H1 (cell line): Measurements from ENCODE around the gene VGF. TPM values are rescaled to one million over a fixed set of nuclear protein-coding genes. Genes with fewer than 3 reads are reported as not detected.

Experiments
- BRCA1 ChIP-seq: IDR thresholded peaks from 2 replicates; pipeline ENCODE4 v1.6.1; 2012; ENCODE audit warnings: low read depth, low read length, improper control_type of control experiment
- CBX8 ChIP-seq: fragments of 300-800, 300-1000 bp; sonication (generic); IDR thresholded peaks from 2 replicates; pipeline ENCODE4 v1.7.1; 2016; ENCODE audit warnings: low read depth, low read length, borderline replicate concordance
- E2F6 ChIP-seq: IDR thresholded peaks from 2 replicates; pipeline ENCODE4 v1.6.1; 2012; ENCODE audit warnings: inconsistent platforms
- EGR1 ChIP-seq: IDR thresholded peaks from 2 replicates; pipeline ENCODE4 v1.6.1; 2011; ENCODE audit warnings: low read depth, low read length, borderline replicate concordance
- EP300 ChIP-seq, 2 experiments: IDR thresholded peaks; 1 replicate in 1 of 2; 2 replicates in 1 of 2; pipeline ENCODE4 v1.6.1; 2011 to 2012; ENCODE audit warnings: low read depth in 2 of 2, low read length in 2 of 2, mild to moderate bottlenecking in 2 of 2, borderline replicate concordance in 1 of 2, inconsistent platforms in 1 of 2, moderate library complexity in 1 of 2
- MAX ChIP-seq: IDR thresholded peaks from 2 replicates; pipeline ENCODE4 v1.6.1; 2012; ENCODE audit warnings: inconsistent platforms
- RNF2 ChIP-seq: fragments of 200-900, 300-1000 bp; sonication (generic); IDR thresholded peaks from 2 replicates; pipeline ENCODE4 v1.7.1; 2016; ENCODE audit warnings: borderline replicate concordance, low read depth, mild to moderate bottlenecking, antibody characterized with exemption, low read length; ENCODE audit not compliant: poor library complexity, severe bottlenecking; ENCODE audit errors: missing control alignments
- SIN3A ChIP-seq, 2 experiments: IDR thresholded peaks in 1 of 2; conservative IDR thresholded peaks in 1 of 2; 2 replicates each; pipeline ENCODE4 v1.6.1; 2011 to 2012; ENCODE audit warnings: low read length in 2 of 2, improper control_type of control experiment in 1 of 2, low read depth in 1 of 2, mild to moderate bottlenecking in 1 of 2
- SP1 ChIP-seq: IDR thresholded peaks from 2 replicates; pipeline ENCODE4 v1.6.1; 2011; ENCODE audit warnings: low read depth, low read length
- SUZ12 ChIP-seq: fragments of 200-600 bp; sonication (generic); IDR thresholded peaks from 2 replicates; pipeline ENCODE4 v1.6.1; 2012; ENCODE audit warnings: mild to moderate bottlenecking, inconsistent platforms, low read length, moderate library complexity, mixed read lengths
- polyA plus RNA-seq, 7 experiments: library from polyadenylated mRNA; depleted of rRNA in 3 of 7; stranded (reverse) in 5 of 7; unstranded in 2 of 7; fragments of >200 nt in 5 of 7; fragments of 200-250 nt in 2 of 7; gene quantifications; 1 replicate in 5 of 7; 2 replicates in 1 of 7; 4 replicates in 1 of 7; pipeline versions ENCODE4 v1.2.1 to v1.2.3, GENCODE V29; 2011 to 2013; ENCODE audit warnings: missing spikeins in 2 of 7, mixed read lengths in 2 of 7
- total RNA-seq: library from RNA; stranded (reverse); fragmentation: NEBNext Ultra II Directional; extraction: Animal tissue kit (Norgen Biotek cat#: 25700); gene quantifications from 2 replicates; pipeline ENCODE4 v1.2.1, GENCODE V29; 2021

The VGF gene
- total and polyA plus RNA-seq, 2 of the 8 experiments (the other 6 are each of a cell fraction or from before 2014, with no cell fraction given) = 1.6 to 7.0 TPM

DNA sequence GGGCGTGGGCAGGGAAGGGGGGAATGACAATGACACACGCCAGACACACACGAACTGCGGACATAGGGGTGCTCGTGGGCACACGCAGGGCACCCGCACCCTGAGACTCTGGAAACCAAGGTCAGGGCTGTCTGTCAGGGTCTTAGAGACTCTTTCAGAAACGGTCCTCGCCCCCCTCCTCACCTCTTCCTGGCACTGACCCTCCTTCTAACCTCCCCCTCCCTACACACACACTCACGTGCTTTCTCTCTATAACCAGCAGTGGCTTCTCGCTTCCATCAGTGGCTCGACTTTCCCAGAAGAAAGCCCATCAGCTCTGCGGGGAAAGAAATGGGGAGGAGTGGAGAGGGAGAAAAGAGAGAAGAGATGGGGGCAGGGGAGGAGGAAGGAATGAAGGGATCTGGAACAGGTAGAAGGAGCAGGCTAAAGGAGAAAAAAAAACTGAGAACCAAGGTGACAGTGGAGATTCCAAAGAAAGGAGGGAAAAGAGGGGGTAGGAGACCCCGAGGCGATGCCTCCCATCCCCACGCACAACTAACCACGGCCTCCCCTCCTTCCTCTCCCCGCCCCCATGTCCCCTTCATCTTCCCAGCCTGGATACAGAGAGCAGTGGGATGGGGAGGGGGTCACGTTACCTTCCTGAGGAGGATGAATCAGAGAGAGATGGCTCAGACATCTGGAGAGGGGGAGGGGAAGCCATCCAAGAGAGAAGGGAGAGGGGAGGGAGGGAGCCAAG, 1.7 kb upstream of the VGF start (continued):
- TF ChIP-seq E2F6 = peak; percentile 34; the same call in 1 of the 2 replicates
- TF ChIP-seq CBX8 = no peak
- peak; percentile 42 to 72; a peak in 2 of 4 replicates for TF ChIP-seq SIN3A (conservative IDR thresholded peaks at IDR 0.05 in 1 of 2, IDR thresholded peaks at IDR 0.05 in 1 of 2; ENCODE audit: low read depth in 1 of 2, low read length in 2 of 2)
- peak; percentile 86 for TF ChIP-seq EGR1
- TF ChIP-seq EP300 (IDR thresholded peaks at IDR 0.05; ENCODE audit: borderline replicate concordance in 1 of 2, low read depth in 2 of 2, low read length in 2 of 2) = peak in 1 of 2 experiments; percentile 77; a peak in 1 of 3 replicates
- no peak for TF ChIP-seq RNF2
- no peak for TF ChIP-seq SUZ12
- no peak; the same call in 1 of the 2 replicates for TF ChIP-seq SP1
- no peak for TF ChIP-seq BRCA1
- TF ChIP-seq MAX = peak; percentile 43; the same call in 1 of the 2 replicates
